Osteoblast (primary cell): Measurements from ENCODE around the gene FAM162B. TPM values are rescaled to one million over a fixed set of nuclear protein-coding genes. Genes with fewer than 3 reads are reported as not detected.

Experiments
- DNase-seq: peaks from one replicate; pipeline ENCODE4 v3.0.0; 2011; ENCODE audit warnings: low spot score, mixed read lengths; ENCODE audit not compliant: insufficient read length; ENCODE audit errors: missing footprints
- H2AFZ ChIP-seq: 2 replicates; pipeline ENCODE4 v1.6.0; 2011; ENCODE audit warnings: mild to moderate bottlenecking, low read length
- H3K27ac ChIP-seq: 2 replicates; pipeline ENCODE4 v1.5.1; 2011; ENCODE audit warnings: mild to moderate bottlenecking, low read depth, low read length, moderate library complexity
- H3K27me3 ChIP-seq: 2 replicates; pipeline ENCODE4 v1.6.0; 2012; ENCODE audit warnings: mild to moderate bottlenecking, control low read depth, inconsistent platforms, low read length, moderate library complexity; ENCODE audit not compliant: insufficient read depth
- H3K36me3 ChIP-seq: 2 replicates; pipeline ENCODE4 v1.5.1; 2011; ENCODE audit warnings: mild to moderate bottlenecking, low read length, control low read depth, moderate library complexity; ENCODE audit not compliant: insufficient read depth
- H3K4me1 ChIP-seq: 2 replicates; pipeline ENCODE4 v1.5.1; 2011; ENCODE audit warnings: mild to moderate bottlenecking, low read length, control low read depth, moderate library complexity; ENCODE audit not compliant: insufficient read depth
- H3K4me2 ChIP-seq: 2 replicates; pipeline ENCODE4 v1.6.0; 2011; ENCODE audit warnings: mild to moderate bottlenecking, low read length; ENCODE audit not compliant: insufficient read depth
- H3K4me3 ChIP-seq: fragments of 200-600 bp; sonication (generic); 3 replicates; pipeline ENCODE4 v1.5.1; 2012; ENCODE audit warnings: mild to moderate bottlenecking, low read length, inconsistent platforms; ENCODE audit not compliant: insufficient read depth
- H3K79me2 ChIP-seq: 2 replicates; pipeline ENCODE4 v1.6.0; 2012; ENCODE audit warnings: mild to moderate bottlenecking, low read length, control low read depth, inconsistent platforms; ENCODE audit not compliant: insufficient read depth
- H3K9me3 ChIP-seq: 2 replicates; pipeline ENCODE4 v1.5.1; 2011; ENCODE audit warnings: low read depth, low read length, control low read depth
- H4K20me1 ChIP-seq: 2 replicates; pipeline ENCODE4 v1.6.0; 2012; ENCODE audit warnings: mild to moderate bottlenecking, low read length, control low read depth; ENCODE audit not compliant: insufficient read depth
- CTCF ChIP-seq: IDR thresholded peaks from 2 replicates; pipeline ENCODE4 v1.5.1; 2011; ENCODE audit warnings: mild to moderate bottlenecking, low read depth, low read length, moderate library complexity; ENCODE audit errors: extremely low read depth
- total RNA-seq: library from RNA; depleted of rRNA; stranded (reverse); fragments of >200 nt; gene quantifications from 2 replicates; pipeline ENCODE4 v1.2.3, GENCODE V29; 2012

FAM162B gene
- total RNA-seq, 1 donor: 0.36 TPM

- no peak for TF ChIP-seq CTCF
- no peak overlapping the region for H3K27ac ChIP-seq
- H3K36me3 ChIP-seq: no peaks in the 10 kb centered on the region
- H4K20me1 ChIP-seq: no peaks in the 10 kb centered on the region
- peak overlapping the region; percentile 80 for H3K4me2 ChIP-seq
- H3K79me2 ChIP-seq: no peaks in the 10 kb centered on the region
- H2AFZ ChIP-seq: peak overlapping the region; percentile 87
- H3K4me1 ChIP-seq: no peaks in the 10 kb centered on the region
- no peaks in the 10 kb centered on the region for H3K9me3 ChIP-seq
- no peak for DNase-seq
- peaks cover 38% of the 10 kb centered on the region for H3K27me3 ChIP-seq
- H3K4me3 ChIP-seq: peak overlapping the region; percentile 67
Measured at GRCh38 chr6:116764629-116764960, 924 bp downstream of the FAM162B start.

GRCh38 chr6:116763906-116764628 is 1.5 kb downstream of the FAM162B start:
- Histone ChIP-seq H3K4me1 (no peaks in the 10 kb centered on the region), H3K9me3 (no peaks in the 10 kb centered on the region), H3K4me2 (peak overlapping the region; percentile 80), H3K27me3 (peaks cover 38% of the 10 kb centered on the region), H3K4me3 (no peak overlapping the region), H3K27ac (no peak overlapping the region), H2AFZ (no peak overlapping the region), H3K79me2 (no peaks in the 10 kb centered on the region), H3K36me3 (no peaks in the 10 kb centered on the region), H4K20me1 (no peaks in the 10 kb centered on the region)
- no peak for TF ChIP-seq CTCF
- peak; percentile 55 for DNase-seq

- Histone ChIP-seq H3K27me3 (peaks cover 38% of the 10 kb centered on the region), H3K4me3 (no peak overlapping the region), H3K27ac (no peak overlapping the region), H3K4me2 (no peak overlapping the region), H4K20me1 (no peaks in the 10 kb centered on the region), H3K36me3 (no peaks in the 10 kb centered on the region), H3K79me2 (no peaks in the 10 kb centered on the region), H3K4me1 (no peaks in the 10 kb centered on the region), H2AFZ (no peak overlapping the region), H3K9me3 (no peaks in the 10 kb centered on the region)
- no peak for TF ChIP-seq CTCF
- DNase-seq: no peak
Measured at GRCh38 chr6:116763048-116763447, 2.5 kb downstream of the FAM162B start.

- H3K27ac ChIP-seq: no peak overlapping the region
- no peaks in the 10 kb centered on the region for H3K36me3 ChIP-seq
- no peak for TF ChIP-seq CTCF
- no peaks in the 10 kb centered on the region for H3K4me1 ChIP-seq
- H3K79me2 ChIP-seq: no peaks in the 10 kb centered on the region
- H3K27me3 ChIP-seq: peaks cover 36% of the 10 kb centered on the region
- H3K4me3 ChIP-seq: no peak overlapping the region
- no peak for DNase-seq
- no peak overlapping the region for H2AFZ ChIP-seq
- H3K9me3 ChIP-seq: no peaks in the 10 kb centered on the region
- H3K4me2 ChIP-seq: no peak overlapping the region
- H4K20me1 ChIP-seq: no peaks in the 10 kb centered on the region
Measured at GRCh38 chr6:116762235-116762634, 3.3 kb downstream of the FAM162B start.
